Uterus (tissue), 2 donors: Measurements from ENCODE around the gene SNTG2.

Experiments used
- CTCF ChIP-seq, 4 experiments: fragments of 200-600 bp in 2 of 4; fragments of 450-650 bp in 2 of 4; sonication (generic) in 2 of 4; IDR thresholded peaks; one replicate each; pipeline ENCODE4 v1.5.1; 2016 to 2019; ENCODE audit warnings: antibody characterized with exemption in 4 of 4, mild to moderate bottlenecking in 2 of 4, moderate library complexity in 1 of 4
- POLR2A ChIP-seq, 2 donors: fragments of 450-650 bp; IDR thresholded peaks; one replicate each; pipeline ENCODE4 v1.6.1; 2016; ENCODE audit warnings: antibody characterized with exemption in 2 of 2, mild to moderate bottlenecking in 1 of 2, moderate library complexity in 1 of 2

GRCh38 chr2:1060372-1060771 is 109.7 kb downstream of the SNTG2 start:
- no peak for TF ChIP-seq POLR2A (IDR thresholded peaks at IDR 0.05)
- no peak for TF ChIP-seq CTCF (IDR thresholded peaks at IDR 0.05)
